Sigmoid colon (tissue), 7 donors: ENCODE results near the gene UROC1. TPM values are rescaled to one million over a fixed set of nuclear protein-coding genes. Genes with fewer than 3 reads are reported as not detected.

ENCODE experiments used
- DNase-seq: peaks from one replicate; pipeline ENCODE4 v3.0.0-alpha.2; 2019
- H3K27ac ChIP-seq, 4 donors: fragments of 200-600 bp; sonication (generic); one replicate each; pipeline ENCODE4 v1.5.1; 2016 to 2019; ENCODE audit warnings: mild to moderate bottlenecking in 1 of 4
- H3K27me3 ChIP-seq, 3 donors: fragments of 200-600 bp; sonication (generic); one replicate each; pipeline ENCODE4 v1.5.1; 2019; ENCODE audit warnings: mild to moderate bottlenecking in 1 of 3
- H3K36me3 ChIP-seq, 4 donors: fragments of 200-600 bp; sonication (generic); one replicate each; pipeline ENCODE4 v1.5.1; 2016 to 2019
- H3K4me1 ChIP-seq, 4 donors: fragments of 200-600 bp; sonication (generic); one replicate each; pipeline ENCODE4 v1.5.1; 2017 to 2019
- H3K4me3 ChIP-seq, 4 donors: fragments of 200-600 bp; sonication (generic); one replicate each; pipeline ENCODE4 v1.5.1; 2017 to 2019; ENCODE audit warnings: mild to moderate bottlenecking in 2 of 4, moderate library complexity in 1 of 4
- H3K9me3 ChIP-seq, 4 donors: fragments of 200-600 bp in 3 of 4; sonication (generic) in 3 of 4; one replicate each; pipeline versions ENCODE4 v1.5.1 to v1.6.1; 2013 to 2019
- EP300 ChIP-seq, 4 donors: sonication (generic); formaldehyde crosslinking; IDR thresholded peaks; one replicate each; pipeline ENCODE4 v1.6.1; 2017; ENCODE audit warnings: antibody characterized with exemption in 4 of 4
- POLR2A ChIP-seq, 2 donors: fragments of 450-650 bp; IDR thresholded peaks; one replicate each; pipeline ENCODE4 v1.6.1; 2016; ENCODE audit warnings: antibody characterized with exemption in 2 of 2, mild to moderate bottlenecking in 2 of 2, moderate library complexity in 2 of 2
- POLR2AphosphoS5 ChIP-seq, 4 donors: sonication (generic); formaldehyde crosslinking; IDR thresholded peaks; one replicate each; pipeline ENCODE4 v1.6.1; 2017; ENCODE audit warnings: antibody characterized with exemption in 4 of 4
- WGBS, 2 donors: extraction: QIAGEN DNeasy Blood & Tissue Kit; methylation state at CpG; one replicate each; pipeline ENCODE4 v1.1.7; 2013; 5-methylcytosine and 5-hydroxymethylcytosine counted together
- intact Hi-C: fragments of 100-400 bp; cut with DNase I; formaldehyde crosslinking; loops from one replicate; pipeline ENCODE4 v1.15.1; 2023
- polyA plus RNA-seq, 3 donors: library from polyadenylated mRNA; stranded (reverse); fragments of 200-250 nt; gene quantifications; one replicate each; pipeline ENCODE4 v1.2.3, GENCODE V29; 2013
- total RNA-seq, 4 donors: library from RNA; depleted of rRNA; stranded (reverse); fragments of >200 nt; gene quantifications; one replicate each; pipeline ENCODE4 v1.1.0, GENCODE V29; 2016
- TF ChIP-seq, protein P1 (sequence below), 4 experiments: fragments of 450-650 bp in 3 of 4; fragments of 200-600 bp in 1 of 4; IDR thresholded peaks; one replicate each; pipeline ENCODE4 v1.5.1; 2016 to 2019; ENCODE audit warnings: antibody characterized with exemption in 4 of 4, mild to moderate bottlenecking in 3 of 4, moderate library complexity in 2 of 4
- donor health status: healthy with polysubstance abuse.
- donor health status: Bipolar disorder and iron deficiency.
- donor health status: healthy.

Gene UROC1
- total and polyA plus RNA-seq, 7 donors: 0.03 TPM; not detected in 6

- Histone ChIP-seq H3K36me3 (peaks cover 18 to 85% (median 28%) of the 10 kb centered on the region in 4 donors), H3K27ac (no peak overlapping the region), H3K9me3 (no peaks in the 10 kb centered on the region), H3K4me1 (no peaks in the 10 kb centered on the region), H3K27me3 (no peaks in the 10 kb centered on the region), H3K4me3 (no peak overlapping the region)
- 89 to 95% methylated on average over 6 of the region's 6 CpGs for WGBS, 2 donors
- TF ChIP-seq POLR2A (IDR thresholded peaks at IDR 0.05): no peak
- intact Hi-C loops: no loop called here
- DNase-seq: no peak
These were observed 63.0 kb downstream of the UROC1 start for GRCh38 chr3:126454437-126455198.

DNA sequence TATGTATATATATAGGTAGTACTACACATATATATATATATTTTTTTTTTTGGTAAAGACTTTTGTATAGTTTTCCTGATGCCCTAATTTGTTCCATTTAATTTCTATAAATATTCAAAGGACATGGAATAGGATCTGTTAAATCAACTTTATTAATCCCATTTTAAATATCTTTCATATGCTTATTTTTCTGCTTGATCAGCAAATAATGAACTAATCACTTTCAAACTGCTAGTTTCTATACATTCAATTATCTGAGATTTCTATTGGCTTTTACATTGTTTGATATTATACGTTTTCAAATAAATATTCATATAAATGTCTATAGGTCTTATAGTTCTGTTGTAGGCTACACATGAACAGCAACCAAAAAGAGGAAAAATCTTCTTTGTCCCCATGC is 63.5 kb downstream of the UROC1 start:
- H3K36me3 ChIP-seq: peaks cover 18 to 85% (median 28%) of the 10 kb centered on the region in 4 donors

DNA sequence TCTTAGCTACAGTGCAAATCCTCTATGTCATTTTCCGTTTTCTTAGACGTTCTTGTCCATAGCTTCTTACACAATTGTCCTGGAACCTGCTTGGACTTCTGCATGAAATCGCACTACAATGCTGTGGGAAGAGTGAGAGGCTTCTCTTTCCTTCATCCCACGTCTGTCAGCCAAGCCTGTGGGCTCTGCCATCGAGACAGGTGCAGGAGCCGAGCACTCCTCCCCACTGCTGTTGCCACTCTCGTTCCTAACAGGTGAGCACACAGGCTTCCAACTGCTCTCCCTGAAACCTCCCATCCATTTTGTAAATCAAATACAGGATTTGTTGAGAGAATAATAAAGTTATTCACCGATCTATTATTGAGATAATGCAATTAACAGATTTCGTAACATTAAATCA is 65.4 kb downstream of the UROC1 start:
- 92 to 94% methylated on average over 9 of the region's 9 CpGs for WGBS, 2 donors
- H3K4me1 ChIP-seq: peaks cover 0 to 7% (median 7%) of the 10 kb centered on the region in 4 donors
- intact Hi-C loops: no loop called here
- no peak overlapping the region for H3K4me3 ChIP-seq
- DNase-seq: peak; percentile 48
- TF ChIP-seq EP300 (IDR thresholded peaks at IDR 0.05) (no peak), POLR2A (IDR thresholded peaks at IDR 0.05) (no peak)
- no peak overlapping the region for H3K27ac ChIP-seq
- H3K27me3 ChIP-seq: no peaks in the 10 kb centered on the region
- no peaks in the 10 kb centered on the region for H3K9me3 ChIP-seq
- peaks cover 18 to 80% (median 29%) of the 10 kb centered on the region in 4 donors for H3K36me3 ChIP-seq

More for the DNA sequence above, 63.5 kb downstream of the UROC1 start:
- Histone ChIP-seq H3K27me3 (no peaks in the 10 kb centered on the region), H3K4me1 (no peaks in the 10 kb centered on the region), H3K4me3 (no peak overlapping the region), H3K9me3 (no peaks in the 10 kb centered on the region), H3K27ac (no peak overlapping the region)
- WGBS, 2 donors: 84 to 89% methylated on average over 1 of the region's 1 CpG
- TF ChIP-seq, protein P1, sequence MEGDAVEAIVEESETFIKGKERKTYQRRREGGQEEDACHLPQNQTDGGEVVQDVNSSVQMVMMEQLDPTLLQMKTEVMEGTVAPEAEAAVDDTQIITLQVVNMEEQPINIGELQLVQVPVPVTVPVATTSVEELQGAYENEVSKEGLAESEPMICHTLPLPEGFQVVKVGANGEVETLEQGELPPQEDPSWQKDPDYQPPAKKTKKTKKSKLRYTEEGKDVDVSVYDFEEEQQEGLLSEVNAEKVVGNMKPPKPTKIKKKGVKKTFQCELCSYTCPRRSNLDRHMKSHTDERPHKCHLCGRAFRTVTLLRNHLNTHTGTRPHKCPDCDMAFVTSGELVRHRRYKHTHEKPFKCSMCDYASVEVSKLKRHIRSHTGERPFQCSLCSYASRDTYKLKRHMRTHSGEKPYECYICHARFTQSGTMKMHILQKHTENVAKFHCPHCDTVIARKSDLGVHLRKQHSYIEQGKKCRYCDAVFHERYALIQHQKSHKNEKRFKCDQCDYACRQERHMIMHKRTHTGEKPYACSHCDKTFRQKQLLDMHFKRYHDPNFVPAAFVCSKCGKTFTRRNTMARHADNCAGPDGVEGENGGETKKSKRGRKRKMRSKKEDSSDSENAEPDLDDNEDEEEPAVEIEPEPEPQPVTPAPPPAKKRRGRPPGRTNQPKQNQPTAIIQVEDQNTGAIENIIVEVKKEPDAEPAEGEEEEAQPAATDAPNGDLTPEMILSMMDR (IDR thresholded peaks at IDR 0.05): no peak
- TF ChIP-seq POLR2AphosphoS5 (IDR thresholded peaks at IDR 0.05) (no peak), EP300 (IDR thresholded peaks at IDR 0.05) (no peak), POLR2A (IDR thresholded peaks at IDR 0.05) (no peak)
- DNase-seq: no peak
- intact Hi-C loops: no loop called here

GRCh38 chr3:126451511-126451910 is 66.1 kb downstream of the UROC1 start:
- no peak overlapping the region for H3K27ac ChIP-seq
- TF ChIP-seq, protein P1 (IDR thresholded peaks at IDR 0.05): no peak
- TF ChIP-seq EP300 (IDR thresholded peaks at IDR 0.05) (no peak), POLR2AphosphoS5 (IDR thresholded peaks at IDR 0.05) (no peak), POLR2A (IDR thresholded peaks at IDR 0.05) (no peak)
- H3K36me3 ChIP-seq: peaks cover 18 to 73% (median 28%) of the 10 kb centered on the region in 4 donors
- intact Hi-C loops: no loop called here
- DNase-seq: peak; percentile 36
- H3K4me1 ChIP-seq: peaks cover 0 to 12% (median 7%) of the 10 kb centered on the region in 4 donors
- H3K27me3 ChIP-seq: no peaks in the 10 kb centered on the region
- WGBS, 2 donors: 91 to 92% methylated on average over 12 of the region's 12 CpGs
- H3K4me3 ChIP-seq: no peak overlapping the region
- H3K9me3 ChIP-seq: no peaks in the 10 kb centered on the region

DNA sequence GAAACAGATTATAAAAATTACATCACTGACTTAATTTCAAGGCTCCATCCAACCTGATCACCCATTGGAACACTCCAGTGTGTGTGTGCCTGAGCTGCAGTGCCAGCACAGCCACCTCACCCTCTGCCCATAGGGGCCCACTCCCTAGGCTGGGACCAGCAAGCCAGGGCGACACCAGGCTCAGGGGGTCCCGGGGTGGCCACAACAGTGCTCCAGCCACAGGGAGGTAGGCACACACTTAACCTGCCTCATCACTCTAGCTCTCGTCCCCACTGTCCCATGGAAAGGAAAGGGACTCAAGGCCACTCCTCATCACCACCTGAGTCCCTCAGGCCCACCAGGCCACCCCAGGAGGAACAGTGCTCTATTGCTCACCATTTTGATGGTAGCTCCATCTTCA is 66.8 kb downstream of the UROC1 start:
- no peak overlapping the region for H3K27ac ChIP-seq
- intact Hi-C loops: no loop called here
- TF ChIP-seq POLR2A (IDR thresholded peaks at IDR 0.05): no peak
- no peak for TF ChIP-seq POLR2AphosphoS5 (IDR thresholded peaks at IDR 0.05)
- TF ChIP-seq EP300 (IDR thresholded peaks at IDR 0.05): no peak
- DNase-seq: peak; percentile 33
- H3K27me3 ChIP-seq: no peaks in the 10 kb centered on the region
- peaks cover 18 to 66% (median 28%) of the 10 kb centered on the region in 4 donors for H3K36me3 ChIP-seq
- H3K4me3 ChIP-seq: no peak overlapping the region
- no peaks in the 10 kb centered on the region for H3K9me3 ChIP-seq
- peaks cover 0 to 12% (median 7%) of the 10 kb centered on the region in 4 donors for H3K4me1 ChIP-seq
- WGBS, 2 donors: 96 to 97% methylated on average over 3 of the region's 3 CpGs

DNA sequence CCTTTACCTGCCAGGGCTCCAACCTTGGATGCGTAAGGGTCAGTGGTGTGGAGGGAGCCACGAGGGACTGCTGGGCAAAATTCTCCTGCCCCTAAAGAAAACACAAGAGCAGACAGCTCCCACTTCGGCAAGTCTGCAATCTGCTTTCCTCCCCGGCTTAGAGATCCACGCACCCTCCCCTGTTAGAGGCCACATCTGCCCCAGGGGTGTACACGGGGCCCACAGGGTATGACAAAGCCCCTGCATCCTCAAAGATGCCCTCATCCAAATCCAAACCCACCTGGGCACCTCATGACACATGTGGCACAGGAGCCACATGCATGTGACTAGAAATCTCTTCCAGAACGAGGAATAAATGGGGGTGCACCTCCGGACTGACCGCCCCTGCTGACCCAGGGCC is 67.4 kb downstream of the UROC1 start:
- 78 to 83% methylated on average over 9 of the region's 9 CpGs for WGBS, 2 donors
- Histone ChIP-seq H3K36me3 (peaks cover 18 to 66% (median 28%) of the 10 kb centered on the region in 4 donors), H3K27me3 (no peaks in the 10 kb centered on the region), H3K27ac (no peak overlapping the region), H3K4me1 (peaks cover 0 to 12% (median 7%) of the 10 kb centered on the region in 4 donors), H3K4me3 (no peak overlapping the region), H3K9me3 (no peaks in the 10 kb centered on the region)
- peak; percentile 37 for DNase-seq
- intact Hi-C loops: no loop called here
- no peak for TF ChIP-seq POLR2AphosphoS5 (IDR thresholded peaks at IDR 0.05)
- TF ChIP-seq EP300 (IDR thresholded peaks at IDR 0.05): no peak
- no peak for TF ChIP-seq POLR2A (IDR thresholded peaks at IDR 0.05)
- TF ChIP-seq, protein P1 (IDR thresholded peaks at IDR 0.05): no peak
